Spleen (tissue), 11 donors: ENCODE measurements around the gene AKR1B15. TPM values are rescaled to one million over a fixed set of nuclear protein-coding genes. Genes with fewer than 3 reads are reported as not detected.

Experiments used
- DNase-seq: peaks from one replicate; pipeline ENCODE4 v3.0.0-alpha.2; 2020
- H3K27ac ChIP-seq, 8 donors: fragments of 200-600 bp; sonication (generic) in 7 of 8; 1 replicate in 4 of 8; 2 replicates in 4 of 8; pipeline versions ENCODE4 v1.5.0 to v1.8.0; 2016 to 2021; ENCODE audit warnings: inconsistent platforms in 4 of 8, mild to moderate bottlenecking in 4 of 8, moderate library complexity in 1 of 8
- H3K27me3 ChIP-seq, 7 donors: fragments of 200-600 bp; sonication (generic) in 6 of 7; replicated peaks in 1 of 7; 1 replicate in 4 of 7; 2 replicates in 3 of 7; pipeline versions ENCODE4 v1.5.0 to v1.8.0; 2016 to 2021; ENCODE audit warnings: inconsistent platforms in 3 of 7, mild to moderate bottlenecking in 1 of 7
- H3K36me3 ChIP-seq, 6 donors: fragments of 200-600 bp; sonication (generic) in 5 of 6; 1 replicate in 4 of 6; 2 replicates in 2 of 6; pipeline versions ENCODE4 v1.5.0 to v1.8.0; 2016 to 2021; ENCODE audit warnings: inconsistent platforms in 2 of 6
- H3K4me1 ChIP-seq, 6 donors: fragments of 200-600 bp; sonication (generic) in 5 of 6; 1 replicate in 3 of 6; 2 replicates in 3 of 6; pipeline versions ENCODE4 v1.5.0 to v1.8.0; 2016 to 2021; ENCODE audit warnings: inconsistent platforms in 3 of 6
- H3K4me3 ChIP-seq, 8 donors: fragments of 200-600 bp; sonication (generic) in 7 of 8; 1 replicate in 4 of 8; 2 replicates in 4 of 8; pipeline versions ENCODE4 v1.5.0 to v1.8.0; 2016 to 2021; ENCODE audit warnings: inconsistent platforms in 4 of 8, mild to moderate bottlenecking in 4 of 8, moderate library complexity in 2 of 8
- H3K9me3 ChIP-seq, 8 donors: fragments of 200-600 bp; sonication (generic) in 7 of 8; 1 replicate in 4 of 8; 2 replicates in 4 of 8; pipeline versions ENCODE4 v1.5.0 to v1.8.0; 2016 to 2021; ENCODE audit warnings: inconsistent platforms in 4 of 8
- POLR2A ChIP-seq, 3 donors: fragments of 450-650 bp; IDR thresholded peaks; one replicate each; pipeline ENCODE4 v1.5.1; 2017; ENCODE audit warnings: antibody characterized with exemption in 3 of 3, mild to moderate bottlenecking in 1 of 3
- POLR2AphosphoS5 ChIP-seq, 3 donors: sonication (generic); formaldehyde crosslinking; IDR thresholded peaks; one replicate each; pipeline ENCODE4 v1.5.1; 2017; ENCODE audit warnings: antibody characterized with exemption in 3 of 3
- intact Hi-C: fragments of 100-400 bp; cut with DNase I; formaldehyde crosslinking; loops from one replicate; pipeline ENCODE4 v1.15.0; 2023; ENCODE audit warnings: low total_unique reads
- polyA plus RNA-seq, 3 donors: library from polyadenylated mRNA; stranded (reverse); fragments of 200-250 nt; gene quantifications; one replicate each; pipeline ENCODE4 v1.2.1, GENCODE V29; 2013
- total RNA-seq, 7 donors: library from RNA; depleted of rRNA in 3 of 7; stranded (reverse); fragments of >200 nt in 3 of 7; fragmentation: NEBNext Ultra II Directional in 4 of 7; extraction: Animal tissue kit (Norgen Biotek cat#: 25700) in 4 of 7; gene quantifications; one replicate each; pipeline versions ENCODE4 v1.1.0 to v1.2.1, GENCODE V29; 2016 to 2021
- TF ChIP-seq, protein P1 (sequence below), 11 experiments: fragments of 200-600 bp in 7 of 11; fragments of 450-650 bp in 4 of 11; sonication (generic) in 4 of 11; IDR thresholded peaks in 8 of 11; conservative IDR thresholded peaks in 3 of 11; 1 replicate in 7 of 11; 2 replicates in 4 of 11; pipeline versions ENCODE4 v1.4.0 to v1.8.0; 2016 to 2021; ENCODE audit warnings: antibody characterized with exemption in 11 of 11, inconsistent platforms in 4 of 11, mild to moderate bottlenecking in 1 of 11
- donor health status: healthy with polysubstance abuse.
- donor health status: DM: no; HTN: no; CAD: no; lungs with moderate emphysema.
- donor health status: DM: no; HTN: no; CAD: no.
- donor health status: Bipolar disorder and iron deficiency.
- donor health status: healthy.
- donor health status: DM: no; HTN: no; CAD: no.
- donor health status: DM: yes; HTN: yes; CAD: no.

AKR1B15 gene
- total and polyA plus RNA-seq, 10 donors: not detected

DNA sequence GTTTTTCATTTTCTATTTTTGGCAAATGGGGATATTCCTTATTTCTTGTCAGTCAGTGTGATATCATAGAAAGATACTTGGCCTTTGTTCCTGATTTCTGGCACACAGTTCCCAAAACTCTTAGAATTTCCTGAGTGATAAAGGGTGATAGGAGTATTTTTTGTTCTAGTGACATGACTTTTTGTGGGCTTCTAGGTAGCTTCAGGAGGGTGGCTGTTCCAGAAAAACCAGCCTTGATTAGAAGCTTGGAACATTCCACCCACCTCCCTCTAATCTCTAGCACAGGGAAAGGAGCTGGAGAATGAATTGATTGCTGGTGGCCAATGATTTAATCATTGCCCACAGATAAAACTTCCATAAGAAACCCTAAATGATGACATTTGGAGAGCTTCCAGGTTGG is 80.5 kb downstream of the AKR1B15 start:
- DNase-seq: no peak
- Histone ChIP-seq H3K4me3 (no peak overlapping the region), H3K36me3 (no peaks in the 10 kb centered on the region), H3K9me3 (no peaks in the 10 kb centered on the region), H3K27ac (no peak overlapping the region), H3K4me1 (peaks cover 0 to 7% (median 0%) of the 10 kb centered on the region in 6 donors), H3K27me3 (peaks cover 0 to 6% (median 0%) of the 10 kb centered on the region in 7 donors)
- intact Hi-C loops: no loop called here
- TF ChIP-seq, protein P1, sequence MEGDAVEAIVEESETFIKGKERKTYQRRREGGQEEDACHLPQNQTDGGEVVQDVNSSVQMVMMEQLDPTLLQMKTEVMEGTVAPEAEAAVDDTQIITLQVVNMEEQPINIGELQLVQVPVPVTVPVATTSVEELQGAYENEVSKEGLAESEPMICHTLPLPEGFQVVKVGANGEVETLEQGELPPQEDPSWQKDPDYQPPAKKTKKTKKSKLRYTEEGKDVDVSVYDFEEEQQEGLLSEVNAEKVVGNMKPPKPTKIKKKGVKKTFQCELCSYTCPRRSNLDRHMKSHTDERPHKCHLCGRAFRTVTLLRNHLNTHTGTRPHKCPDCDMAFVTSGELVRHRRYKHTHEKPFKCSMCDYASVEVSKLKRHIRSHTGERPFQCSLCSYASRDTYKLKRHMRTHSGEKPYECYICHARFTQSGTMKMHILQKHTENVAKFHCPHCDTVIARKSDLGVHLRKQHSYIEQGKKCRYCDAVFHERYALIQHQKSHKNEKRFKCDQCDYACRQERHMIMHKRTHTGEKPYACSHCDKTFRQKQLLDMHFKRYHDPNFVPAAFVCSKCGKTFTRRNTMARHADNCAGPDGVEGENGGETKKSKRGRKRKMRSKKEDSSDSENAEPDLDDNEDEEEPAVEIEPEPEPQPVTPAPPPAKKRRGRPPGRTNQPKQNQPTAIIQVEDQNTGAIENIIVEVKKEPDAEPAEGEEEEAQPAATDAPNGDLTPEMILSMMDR (IDR thresholded peaks at IDR 0.05 in 8 of 11, conservative IDR thresholded peaks at IDR 0.05 in 3 of 11): no peak
- TF ChIP-seq POLR2AphosphoS5 (IDR thresholded peaks at IDR 0.05): no peak
- no peak for TF ChIP-seq POLR2A (IDR thresholded peaks at IDR 0.05)

Other genes starting within 250 kb of the AKR1B15 start
- gene SLC35B4, start 232.2 kb upstream of the AKR1B15 start, total RNA-seq: 10 to 100 TPM; 10.8 to 19.0 (median 15.0) TPM
- gene SLC35B4, start 232.2 kb upstream of the AKR1B15 start, polyA plus RNA-seq: 1 to 10 TPM; 3.4 to 4.8 (median 4.0) TPM
- 10 to 100 TPM; 53.7 to 84.7 (median 63.7) TPM for gene AKR1B1, start 90.0 kb upstream of the AKR1B15 start, total RNA-seq
- gene AKR1B1, start 90.0 kb upstream of the AKR1B15 start, polyA plus RNA-seq: 100 to 1,000 TPM in 1 of 3 donors, 10 to 100 TPM in 2; 69.4 to 112 (median 96.6) TPM
- not detected for gene AKR1B10, start 21.5 kb upstream of the AKR1B15 start, total RNA-seq
- under 1 TPM in 2 of 3 donors, not detected in 1; 0.11 to 0.16 TPM for gene AKR1B10, start 21.5 kb upstream of the AKR1B15 start, polyA plus RNA-seq
- 10 to 100 TPM; 12.0 to 64.4 (median 21.4) TPM for gene BPGM, start 97.7 kb downstream of the AKR1B15 start, total RNA-seq
- gene BPGM, start 97.7 kb downstream of the AKR1B15 start, polyA plus RNA-seq: 10 to 100 TPM; 10.6 to 15.2 (median 11.5) TPM
- gene CALD1, start 230.5 kb downstream of the AKR1B15 start, total RNA-seq: 100 to 1,000 TPM; 146 to 333 (median 291) TPM
- 10 to 100 TPM; 42.4 to 85.3 (median 48.3) TPM for gene CALD1, start 230.5 kb downstream of the AKR1B15 start, polyA plus RNA-seq